K562 (cell line): Measurements from ENCODE around the gene TLN1. TPM values are rescaled to one million over a fixed set of nuclear protein-coding genes. Genes with fewer than 3 reads are reported as not detected.

Source experiments
- ATAC-seq: fragments of 200-7000 bp; cut with Tn5 transposase; 3 replicates; pipeline ENCODE4 v1.9.1; 2020; ENCODE audit warnings: moderate library complexity
- BruUV-seq: library from RNA; stranded (reverse); fragments of 400-500 nt; replicated peaks from 2 replicates; lab custom pipeline; 2021; lab: Mats Ljungman, UMichigan
- CTCF ChIA-PET: fragments of 300-600 bp; formaldehyde crosslinking; extraction: SDS; loops from one replicate; lab custom pipeline; 2021; ENCODE audit warnings: low intra/inter-chr PET ratio; lab: Yijun Ruan, JAX
- POLR2A ChIA-PET: fragments of 300-600, 350-650 bp; sonication (Branson Sonifier 250); formaldehyde crosslinking; extraction: SDS; loops from one replicate; lab custom pipeline; 2021; ENCODE audit warnings: antibody characterized with exemption, inconsistent platforms; lab: Yijun Ruan, JAX
- DNase-seq, 4 experiments: peaks; one replicate each; pipeline versions ENCODE4 v3.0.0 to v3.0.0-alpha.2; 2011 to 2018; ENCODE audit warnings: low spot score in 3 of 4, mixed read lengths in 3 of 4; ENCODE audit errors: extremely low read depth in 1 of 4
- FAIRE-seq: peaks from 2 replicates; lab custom pipeline; 2011; peaks lifted over from hg19 to GRCh38; lab: Jason Lieb, UNC
- H2AFZ ChIP-seq: 2 replicates; pipeline ENCODE4 v1.6.0; 2011; ENCODE audit warnings: low read depth, low read length, control low read depth, inconsistent platforms
- H3K27ac ChIP-seq: fragments of 200-600 bp; 3 replicates; pipeline ENCODE4 v1.8.0; 2011; ENCODE audit warnings: low read depth, mild to moderate bottlenecking, control low read depth, inconsistent platforms, low read length, moderate library complexity, mixed read lengths; ENCODE audit errors: extremely low read depth
- H3K27me3 ChIP-seq, 2 experiments: fragments of 300-600 bp in 1 of 2; 2 replicates in 1 of 2; 3 replicates in 1 of 2; pipeline versions ENCODE4 v1.6.0 to v1.8.0; 2011; ENCODE audit warnings: inconsistent platforms in 2 of 2, low read length in 2 of 2, mild to moderate bottlenecking in 1 of 2, mixed read lengths in 1 of 2, moderate library complexity in 1 of 2; ENCODE audit not compliant: control insufficient read depth in 2 of 2, insufficient read depth in 2 of 2
- H3K36me3 ChIP-seq: fragments of 300-600 bp; 3 replicates; pipeline ENCODE4 v1.8.0; 2011; ENCODE audit warnings: mild to moderate bottlenecking, low read length, inconsistent platforms; ENCODE audit not compliant: control insufficient read depth, insufficient read depth
- H3K4me1 ChIP-seq, 2 experiments: fragments of 200-600 bp in 1 of 2; replicated peaks in 1 of 2; 2 replicates in 1 of 2; 3 replicates in 1 of 2; pipeline versions ENCODE4 v1.5.1 to v1.8.0; 2011; ENCODE audit warnings: inconsistent platforms in 2 of 2, low read length in 2 of 2, mild to moderate bottlenecking in 1 of 2, mixed read lengths in 1 of 2, moderate library complexity in 1 of 2; ENCODE audit not compliant: control insufficient read depth in 2 of 2, insufficient read depth in 2 of 2
- H3K4me2 ChIP-seq: 2 replicates; pipeline ENCODE4 v1.6.1; 2011; ENCODE audit warnings: low read length, control low read depth, inconsistent platforms, mixed read lengths; ENCODE audit not compliant: insufficient read depth
- H3K4me3 ChIP-seq: fragments of 200-600 bp; sonication (generic), shearing (Covaris generic); 2 replicates; pipeline ENCODE4 v1.5.1; 2016; ENCODE audit warnings: control low read depth, inconsistent platforms
- H3K79me2 ChIP-seq: fragments of 200-600 bp; 3 replicates; pipeline ENCODE4 v1.8.0; 2011; ENCODE audit warnings: low read length, inconsistent platforms; ENCODE audit not compliant: control insufficient read depth, insufficient read depth
- H3K9ac ChIP-seq, 2 experiments: 2 replicates each; pipeline versions ENCODE4 v1.6.0 to v1.6.1; 2011; ENCODE audit warnings: low read depth in 2 of 2, low read length in 2 of 2, control low read depth in 1 of 2, inconsistent platforms in 1 of 2, mild to moderate bottlenecking in 1 of 2, mixed read lengths in 1 of 2; ENCODE audit not compliant: insufficient read depth in 1 of 2
- H3K9me1 ChIP-seq: one replicate; pipeline ENCODE4 v1.6.0; 2011; ENCODE audit warnings: inconsistent platforms, mild to moderate bottlenecking, low read length, moderate library complexity; ENCODE audit not compliant: control insufficient read depth, insufficient read depth
- H3K9me3 ChIP-seq: replicated peaks from 2 replicates; pipeline ENCODE4 v1.5.1; 2011; ENCODE audit warnings: low read depth, low read length, inconsistent platforms; ENCODE audit not compliant: control insufficient read depth, insufficient read depth
- H4K20me1 ChIP-seq: replicated peaks from 2 replicates; pipeline ENCODE4 v1.6.1; 2011; ENCODE audit warnings: low read length, inconsistent platforms, mixed read lengths; ENCODE audit not compliant: control insufficient read depth, insufficient read depth
- WGBS: fragments of 100-300 bp; shearing (Covaris generic); methylation state at CpG from one replicate; pipeline ENCODE4 v1.1.6; 2016; ENCODE audit warnings: low coverage, mixed read lengths; ENCODE audit not compliant: insufficient coverage; ENCODE audit errors: missing lambda C conversion rate; 5-methylcytosine and 5-hydroxymethylcytosine counted together
- in situ Hi-C: fragments of 300-500 bp; cut with MboI; formaldehyde crosslinking; loops from 4 replicates; pipeline ENCODE4 v1.15.0; 2018; ENCODE audit warnings: inconsistent platforms, mixed read lengths
- intact Hi-C: fragments of 100-400 bp; cut with micrococcal nuclease; formaldehyde crosslinking; loops from 2 replicates; pipeline ENCODE4 v1.14.2; 2022
- polyA plus RNA-seq, 8 experiments: library from polyadenylated mRNA; depleted of rRNA in 4 of 8; stranded (reverse) in 5 of 8; unstranded in 3 of 8; fragments of >200 nt; fragmentation: Nextera tagmentation in 2 of 8; fragmentation: Illumina TruSeq in 1 of 8; extraction: Ambion mirVana in 2 of 8; extraction: Trizol in 1 of 8; gene quantifications; 2 replicates each; pipeline versions ENCODE4 v1.2.1 to v1.2.3, GENCODE V29; 2011 to 2014; ENCODE audit warnings: inconsistent platforms in 1 of 8, missing spikeins in 1 of 8
- total RNA-seq, 7 experiments: library from RNA; depleted of rRNA in 6 of 7; stranded (reverse); fragments of >200 nt in 6 of 7; fragmentation: Illumina TruSeq in 2 of 7; extraction: Trizol in 2 of 7; gene quantifications; 2 replicates each; pipeline versions ENCODE4 v1.2.1 to v1.2.3, GENCODE V29; 2011 to 2021; ENCODE audit warnings: low replicate concordance in 1 of 7
- TF ChIP-seq, protein P1 (sequence below): IDR thresholded peaks from 3 replicates; pipeline ENCODE4 v1.6.1; 2011; ENCODE audit warnings: borderline replicate concordance, mild to moderate bottlenecking, moderate library complexity; ENCODE audit not compliant: insufficient read length; ENCODE audit errors: extremely low read depth
- TF ChIP-seq, protein P2 (sequence below), 2 experiments: fragments of 450-650 bp in 1 of 2; IDR thresholded peaks; 2 replicates each; pipeline ENCODE4 v1.6.1; 2011 to 2017; ENCODE audit warnings: low read depth in 2 of 2, antibody characterized with exemption in 1 of 2, borderline replicate concordance in 1 of 2, low read length in 1 of 2, mild to moderate bottlenecking in 1 of 2, mixed read lengths in 1 of 2; ENCODE audit not compliant: control insufficient read depth in 1 of 2

TLN1 gene
- total and polyA plus RNA-seq, 9 of the 15 experiments (the other 6 are each of a cell fraction or from before 2014, with no cell fraction given), result 3.6 to 240 (median 54.8) TPM

DNA sequence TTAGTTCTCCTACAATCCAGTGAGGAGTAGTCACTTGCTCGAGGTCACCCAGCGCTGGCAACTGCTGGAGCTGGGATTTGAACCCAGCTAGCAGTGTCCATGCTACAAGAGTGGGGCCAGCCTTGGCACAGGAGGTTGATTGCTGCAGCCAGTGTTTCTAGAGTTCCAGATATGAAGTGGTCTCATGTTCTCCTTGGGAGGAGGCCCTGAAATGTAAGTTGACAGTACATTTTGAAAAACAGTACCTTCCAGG is 73.1 kb downstream of the TLN1 start:
- Histone ChIP-seq H3K36me3 (peaks cover 36% of the 10 kb centered on the region; the same call in 2 of the 3 replicates), H3K79me2 (peaks cover 16% of the 10 kb centered on the region), H3K27me3 (no peaks in the 10 kb centered on the region), H3K4me2 (peak overlapping the region; percentile 96), H2AFZ (peak overlapping the region; percentile 93; the same call in 1 of the 2 replicates), H3K9ac (peak overlapping the region; percentile 86 to 96), H3K4me3 (peak overlapping the region; percentile 89), H3K27ac (peak overlapping the region; percentile 98), H3K9me3 (no peaks in the 10 kb centered on the region), H4K20me1 (no peaks in the 10 kb centered on the region), H3K4me1 (peaks cover 14 to 31% of the 10 kb centered on the region in 2 experiments), H3K9me1 (no peaks in the 10 kb centered on the region)
- 4% methylated on average over 2 of the region's 2 CpGs for WGBS
- intact Hi-C loops, result loop anchor here (5.0 kb wide), 1 partner anchor 38 kb away; no protein-coding TSS in a partner anchor
- peak in 1 of 4 experiments; percentile 27 for DNase-seq
- ChIA-PET CTCF (no interaction called here), POLR2A (interaction anchor here (1.0 to 1.3 kb wide), 3 partner anchors 21 to 543 kb away, joined by 3 to 8 read pairs (median 5); partner anchors contain the start of gene ATOSB)
- ATAC-seq, result peak; percentile 1; the same call in 1 of the 3 replicates
- no peak for FAIRE-seq
- TF ChIP-seq, protein P1, sequence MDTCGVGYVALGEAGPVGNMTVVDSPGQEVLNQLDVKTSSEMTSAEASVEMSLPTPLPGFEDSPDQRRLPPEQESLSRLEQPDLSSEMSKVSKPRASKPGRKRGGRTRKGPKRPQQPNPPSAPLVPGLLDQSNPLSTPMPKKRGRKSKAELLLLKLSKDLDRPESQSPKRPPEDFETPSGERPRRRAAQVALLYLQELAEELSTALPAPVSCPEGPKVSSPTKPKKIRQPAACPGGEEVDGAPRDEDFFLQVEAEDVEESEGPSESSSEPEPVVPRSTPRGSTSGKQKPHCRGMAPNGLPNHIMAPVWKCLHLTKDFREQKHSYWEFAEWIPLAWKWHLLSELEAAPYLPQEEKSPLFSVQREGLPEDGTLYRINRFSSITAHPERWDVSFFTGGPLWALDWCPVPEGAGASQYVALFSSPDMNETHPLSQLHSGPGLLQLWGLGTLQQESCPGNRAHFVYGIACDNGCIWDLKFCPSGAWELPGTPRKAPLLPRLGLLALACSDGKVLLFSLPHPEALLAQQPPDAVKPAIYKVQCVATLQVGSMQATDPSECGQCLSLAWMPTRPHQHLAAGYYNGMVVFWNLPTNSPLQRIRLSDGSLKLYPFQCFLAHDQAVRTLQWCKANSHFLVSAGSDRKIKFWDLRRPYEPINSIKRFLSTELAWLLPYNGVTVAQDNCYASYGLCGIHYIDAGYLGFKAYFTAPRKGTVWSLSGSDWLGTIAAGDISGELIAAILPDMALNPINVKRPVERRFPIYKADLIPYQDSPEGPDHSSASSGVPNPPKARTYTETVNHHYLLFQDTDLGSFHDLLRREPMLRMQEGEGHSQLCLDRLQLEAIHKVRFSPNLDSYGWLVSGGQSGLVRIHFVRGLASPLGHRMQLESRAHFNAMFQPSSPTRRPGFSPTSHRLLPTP, result peak; percentile 24
- TF ChIP-seq, protein P2, sequence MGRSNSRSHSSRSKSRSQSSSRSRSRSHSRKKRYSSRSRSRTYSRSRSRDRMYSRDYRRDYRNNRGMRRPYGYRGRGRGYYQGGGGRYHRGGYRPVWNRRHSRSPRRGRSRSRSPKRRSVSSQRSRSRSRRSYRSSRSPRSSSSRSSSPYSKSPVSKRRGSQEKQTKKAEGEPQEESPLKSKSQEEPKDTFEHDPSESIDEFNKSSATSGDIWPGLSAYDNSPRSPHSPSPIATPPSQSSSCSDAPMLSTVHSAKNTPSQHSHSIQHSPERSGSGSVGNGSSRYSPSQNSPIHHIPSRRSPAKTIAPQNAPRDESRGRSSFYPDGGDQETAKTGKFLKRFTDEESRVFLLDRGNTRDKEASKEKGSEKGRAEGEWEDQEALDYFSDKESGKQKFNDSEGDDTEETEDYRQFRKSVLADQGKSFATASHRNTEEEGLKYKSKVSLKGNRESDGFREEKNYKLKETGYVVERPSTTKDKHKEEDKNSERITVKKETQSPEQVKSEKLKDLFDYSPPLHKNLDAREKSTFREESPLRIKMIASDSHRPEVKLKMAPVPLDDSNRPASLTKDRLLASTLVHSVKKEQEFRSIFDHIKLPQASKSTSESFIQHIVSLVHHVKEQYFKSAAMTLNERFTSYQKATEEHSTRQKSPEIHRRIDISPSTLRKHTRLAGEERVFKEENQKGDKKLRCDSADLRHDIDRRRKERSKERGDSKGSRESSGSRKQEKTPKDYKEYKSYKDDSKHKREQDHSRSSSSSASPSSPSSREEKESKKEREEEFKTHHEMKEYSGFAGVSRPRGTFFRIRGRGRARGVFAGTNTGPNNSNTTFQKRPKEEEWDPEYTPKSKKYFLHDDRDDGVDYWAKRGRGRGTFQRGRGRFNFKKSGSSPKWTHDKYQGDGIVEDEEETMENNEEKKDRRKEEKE (IDR thresholded peaks at IDR 0.05; ENCODE audit: borderline replicate concordance in 1 of 2, control insufficient read depth in 1 of 2, low read depth in 2 of 2, low read length in 1 of 2), result no peak
- in situ Hi-C loops, result no loop called here
- no TSS peak for BruUV-seq
